Sigmoid colon (tissue), 7 donors: ENCODE measurements around the gene MMP8. TPM values are rescaled to one million over a fixed set of nuclear protein-coding genes. Genes with fewer than 3 reads are reported as not detected.

Experiments
- DNase-seq: peaks from one replicate; pipeline ENCODE4 v3.0.0-alpha.2; 2019
- H3K27ac ChIP-seq, 4 donors: fragments of 200-600 bp; sonication (generic); one replicate each; pipeline ENCODE4 v1.5.1; 2016 to 2019; ENCODE audit warnings: mild to moderate bottlenecking in 1 of 4
- H3K27me3 ChIP-seq, 3 donors: fragments of 200-600 bp; sonication (generic); one replicate each; pipeline ENCODE4 v1.5.1; 2019; ENCODE audit warnings: mild to moderate bottlenecking in 1 of 3
- H3K36me3 ChIP-seq, 4 donors: fragments of 200-600 bp; sonication (generic); one replicate each; pipeline ENCODE4 v1.5.1; 2016 to 2019
- H3K4me1 ChIP-seq, 4 donors: fragments of 200-600 bp; sonication (generic); one replicate each; pipeline ENCODE4 v1.5.1; 2017 to 2019
- H3K4me3 ChIP-seq, 4 donors: fragments of 200-600 bp; sonication (generic); one replicate each; pipeline ENCODE4 v1.5.1; 2017 to 2019; ENCODE audit warnings: mild to moderate bottlenecking in 2 of 4, moderate library complexity in 1 of 4
- H3K9me3 ChIP-seq, 4 donors: fragments of 200-600 bp in 3 of 4; sonication (generic) in 3 of 4; one replicate each; pipeline versions ENCODE4 v1.5.1 to v1.6.1; 2013 to 2019
- EP300 ChIP-seq, 4 donors: sonication (generic); formaldehyde crosslinking; IDR thresholded peaks; one replicate each; pipeline ENCODE4 v1.6.1; 2017; ENCODE audit warnings: antibody characterized with exemption in 4 of 4
- POLR2A ChIP-seq, 2 donors: fragments of 450-650 bp; IDR thresholded peaks; one replicate each; pipeline ENCODE4 v1.6.1; 2016; ENCODE audit warnings: antibody characterized with exemption in 2 of 2, mild to moderate bottlenecking in 2 of 2, moderate library complexity in 2 of 2
- POLR2AphosphoS5 ChIP-seq, 4 donors: sonication (generic); formaldehyde crosslinking; IDR thresholded peaks; one replicate each; pipeline ENCODE4 v1.6.1; 2017; ENCODE audit warnings: antibody characterized with exemption in 4 of 4
- WGBS, 2 donors: extraction: QIAGEN DNeasy Blood & Tissue Kit; methylation state at CpG; one replicate each; pipeline ENCODE4 v1.1.7; 2013; 5-methylcytosine and 5-hydroxymethylcytosine counted together
- intact Hi-C: fragments of 100-400 bp; cut with DNase I; formaldehyde crosslinking; loops from one replicate; pipeline ENCODE4 v1.15.1; 2023
- polyA plus RNA-seq, 3 donors: library from polyadenylated mRNA; stranded (reverse); fragments of 200-250 nt; gene quantifications; one replicate each; pipeline ENCODE4 v1.2.3, GENCODE V29; 2013
- total RNA-seq, 4 donors: library from RNA; depleted of rRNA; stranded (reverse); fragments of >200 nt; gene quantifications; one replicate each; pipeline ENCODE4 v1.1.0, GENCODE V29; 2016
- TF ChIP-seq, protein P1 (sequence below), 4 experiments: fragments of 450-650 bp in 3 of 4; fragments of 200-600 bp in 1 of 4; IDR thresholded peaks; one replicate each; pipeline ENCODE4 v1.5.1; 2016 to 2019; ENCODE audit warnings: antibody characterized with exemption in 4 of 4, mild to moderate bottlenecking in 3 of 4, moderate library complexity in 2 of 4
- donor health status: healthy with polysubstance abuse.
- donor health status: Bipolar disorder and iron deficiency.
- donor health status: healthy.

MMP8 gene
- total and polyA plus RNA-seq, 7 donors = 0.06 to 0.23 TPM; not detected in 5

DNA sequence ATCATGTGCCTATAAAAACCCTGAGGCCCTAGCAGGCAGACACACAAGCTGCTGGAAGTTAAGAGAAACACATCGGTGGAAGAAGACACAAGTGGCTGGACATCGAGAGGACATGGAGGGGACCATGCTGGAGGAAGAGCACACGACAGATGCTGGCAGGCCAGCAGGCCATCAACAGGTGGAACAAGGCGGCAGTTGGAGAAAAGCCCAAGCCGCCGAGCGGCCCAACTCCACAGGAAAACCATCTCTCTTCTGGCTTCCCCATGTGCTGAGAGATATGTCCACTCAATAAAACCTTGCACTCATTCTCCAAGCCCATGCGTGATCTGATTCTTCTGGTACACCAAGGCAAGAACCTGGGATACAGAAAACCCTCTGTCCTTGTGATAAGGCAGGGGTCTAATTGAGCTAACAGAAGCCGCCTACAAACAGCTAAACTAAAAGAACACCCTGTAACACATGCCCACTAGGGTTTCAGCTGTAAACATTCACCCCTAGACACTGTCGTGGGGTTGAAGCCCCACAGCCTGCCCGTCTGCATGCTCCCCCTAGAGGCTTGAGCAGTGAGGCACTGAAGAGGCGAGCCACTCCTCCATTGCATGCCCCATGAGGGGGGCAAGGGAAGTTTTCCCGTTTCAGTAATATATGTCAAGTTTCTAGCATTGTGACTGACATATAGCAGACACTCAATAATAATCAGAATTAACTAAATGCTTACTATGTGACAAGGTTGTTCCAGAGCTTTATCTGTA lies 60.6 kb downstream of the MMP8 start:
- no peaks in the 10 kb centered on the region for H3K27me3 ChIP-seq
- H3K27ac ChIP-seq = no peak overlapping the region
- WGBS, 2 donors = 80 to 81% methylated on average over 13 of the region's 13 CpGs
- TF ChIP-seq POLR2AphosphoS5 (IDR thresholded peaks at IDR 0.05) = no peak
- intact Hi-C loops = no loop called here
- no peaks in the 10 kb centered on the region for H3K36me3 ChIP-seq
- DNase-seq = no peak
- no peak overlapping the region for H3K4me3 ChIP-seq
- peaks cover 0 to 7% (median 3%) of the 10 kb centered on the region in 4 donors for H3K4me1 ChIP-seq
- H3K9me3 ChIP-seq = no peaks in the 10 kb centered on the region

DNA sequence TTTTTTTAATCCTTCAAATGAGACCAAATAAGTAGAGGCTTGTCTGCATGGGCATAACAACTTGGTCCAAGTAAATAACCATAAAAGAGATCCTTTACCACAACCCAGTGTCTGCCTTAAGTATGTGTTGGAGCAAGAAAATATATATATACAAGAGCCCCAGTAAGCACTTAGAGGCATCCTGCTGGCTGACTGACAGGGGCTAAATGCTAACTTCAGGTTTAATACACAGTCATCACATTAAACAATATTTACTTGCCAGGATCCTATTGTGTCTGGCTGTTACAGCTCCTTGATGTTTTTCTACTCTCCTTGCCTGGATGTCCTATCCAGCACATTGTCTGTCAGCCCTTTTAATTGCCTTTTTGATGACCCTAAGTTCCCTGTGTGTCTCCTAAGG lies 62.1 kb downstream of the MMP8 start:
- H3K27ac ChIP-seq = no peak overlapping the region
- no peaks in the 10 kb centered on the region for H3K9me3 ChIP-seq
- H3K36me3 ChIP-seq = no peaks in the 10 kb centered on the region
- H3K4me3 ChIP-seq = no peak overlapping the region
- H3K27me3 ChIP-seq = no peaks in the 10 kb centered on the region
- intact Hi-C loops = no loop called here
- DNase-seq = no peak
- TF ChIP-seq POLR2A (IDR thresholded peaks at IDR 0.05) (no peak), EP300 (IDR thresholded peaks at IDR 0.05) (no peak), POLR2AphosphoS5 (IDR thresholded peaks at IDR 0.05) (no peak)
- TF ChIP-seq, protein P1, sequence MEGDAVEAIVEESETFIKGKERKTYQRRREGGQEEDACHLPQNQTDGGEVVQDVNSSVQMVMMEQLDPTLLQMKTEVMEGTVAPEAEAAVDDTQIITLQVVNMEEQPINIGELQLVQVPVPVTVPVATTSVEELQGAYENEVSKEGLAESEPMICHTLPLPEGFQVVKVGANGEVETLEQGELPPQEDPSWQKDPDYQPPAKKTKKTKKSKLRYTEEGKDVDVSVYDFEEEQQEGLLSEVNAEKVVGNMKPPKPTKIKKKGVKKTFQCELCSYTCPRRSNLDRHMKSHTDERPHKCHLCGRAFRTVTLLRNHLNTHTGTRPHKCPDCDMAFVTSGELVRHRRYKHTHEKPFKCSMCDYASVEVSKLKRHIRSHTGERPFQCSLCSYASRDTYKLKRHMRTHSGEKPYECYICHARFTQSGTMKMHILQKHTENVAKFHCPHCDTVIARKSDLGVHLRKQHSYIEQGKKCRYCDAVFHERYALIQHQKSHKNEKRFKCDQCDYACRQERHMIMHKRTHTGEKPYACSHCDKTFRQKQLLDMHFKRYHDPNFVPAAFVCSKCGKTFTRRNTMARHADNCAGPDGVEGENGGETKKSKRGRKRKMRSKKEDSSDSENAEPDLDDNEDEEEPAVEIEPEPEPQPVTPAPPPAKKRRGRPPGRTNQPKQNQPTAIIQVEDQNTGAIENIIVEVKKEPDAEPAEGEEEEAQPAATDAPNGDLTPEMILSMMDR (IDR thresholded peaks at IDR 0.05) = no peak
- H3K4me1 ChIP-seq = peaks cover 0 to 7% (median 3%) of the 10 kb centered on the region in 4 donors

Other genes starting within 250 kb of the MMP8 start
- not detected for gene MMP7, start 194.2 kb downstream of the MMP8 start, total RNA-seq
- 10 to 100 TPM in 1 of 3 donors, not detected in 2; 11.8 TPM for gene MMP7, start 194.2 kb downstream of the MMP8 start, polyA plus RNA-seq
- gene MMP20, start 99.6 kb downstream of the MMP8 start, total RNA-seq = not detected
- gene MMP20, start 99.6 kb downstream of the MMP8 start, polyA plus RNA-seq = not detected
- gene MMP27, start 19.2 kb downstream of the MMP8 start, total RNA-seq = not detected
- not detected for gene MMP27, start 19.2 kb downstream of the MMP8 start, polyA plus RNA-seq
- gene MMP10, start 55.7 kb upstream of the MMP8 start, total RNA-seq = not detected
- under 1 TPM in 2 of 3 donors, not detected in 1; 0.25 to 0.46 TPM for gene MMP10, start 55.7 kb upstream of the MMP8 start, polyA plus RNA-seq
- gene MMP1, start 73.2 kb upstream of the MMP8 start, total RNA-seq = 1 to 10 TPM in 1 of 4 donors, not detected in 3; 1.8 TPM
- 1 to 10 TPM in 2 of 3 donors, under 1 TPM in 1; 0.60 to 5.3 (median 2.7) TPM for gene MMP1, start 73.2 kb upstream of the MMP8 start, polyA plus RNA-seq
- 10 to 100 TPM in 2 of 4 donors, under 1 TPM in 1, not detected in 1; 0.36 to 28.5 (median 25.3) TPM for gene MMP3, start 118.7 kb upstream of the MMP8 start, total RNA-seq
- gene MMP3, start 118.7 kb upstream of the MMP8 start, polyA plus RNA-seq = 1 to 10 TPM in 2 of 3 donors, not detected in 1; 1.3 to 2.8 TPM
- gene MMP12, start 150.0 kb upstream of the MMP8 start, total RNA-seq = 1 to 10 TPM in 1 of 4 donors, not detected in 3; 1.8 TPM
- 100 to 1,000 TPM in 1 of 3 donors, 10 to 100 TPM in 1, 1 to 10 TPM in 1; 2.4 to 209 (median 31.6) TPM for gene MMP12, start 150.0 kb upstream of the MMP8 start, polyA plus RNA-seq
- not detected for gene MMP13, start 230.8 kb upstream of the MMP8 start, total RNA-seq
- gene MMP13, start 230.8 kb upstream of the MMP8 start, polyA plus RNA-seq = under 1 TPM in 2 of 3 donors, not detected in 1; 0.19 to 0.92 TPM